ENCODE measurements around the gene GJA3. TPM values are rescaled to one million over a fixed set of nuclear protein-coding genes. Genes with fewer than 3 reads are reported as not detected.

The GJA3 gene
- total RNA-seq = under 1 TPM; 0.03 to 0.15 (median 0.07) TPM
- polyA plus RNA-seq = under 1 TPM; 0.08 to 0.40 TPM

GRCh38 chr13:20160306-20161274 lies at the start of gene GJA3:
TSS of gene GJA3 (minus strand) at chr13:20161052. CDS start at chr13:20143288, 17,764 bp downstream.
- Histone ChIP-seq H3K27me3 (peaks cover 11 to 56% (median 28%) of the 10 kb centered on the region in 4 donors), H3K36me3 (no peaks in the 10 kb centered on the region), H3K27ac (no peak within 1 kb of the TSS), H3K4me3 (peak within 1 kb of the TSS in 3 of 4 donors; percentile 6 to 47 (median 20)), H3K4me1 (peaks cover 4 to 6% (median 6%) of the 10 kb centered on the region in 3 donors), H3K9me3 (no peaks in the 10 kb centered on the region)
- no peak for TF ChIP-seq CTCF (IDR thresholded peaks at IDR 0.05)
- ATAC-seq = peak; percentile 39 to 55 (median 48)
- peak in 1 of 6 donors; percentile 70 for DNase-seq
- WGBS, 2 donors = 2% methylated on average over 70 to 93 of the region's 93 CpGs
- intact Hi-C loops (cut with DNase I) = no loop called here
- no peak for FAIRE-seq

- H3K27me3 ChIP-seq = peaks cover 0 to 4% (median 0%) of the 10 kb centered on the region in 4 donors
- H3K4me3 ChIP-seq = no peak overlapping the region
- ATAC-seq (no peak), FAIRE-seq (no peak), DNase-seq (no peak)
- no peaks in the 10 kb centered on the region for H3K36me3 ChIP-seq
- H3K4me1 ChIP-seq = no peaks in the 10 kb centered on the region
- no peak for TF ChIP-seq CTCF (IDR thresholded peaks at IDR 0.05)
- no peaks in the 10 kb centered on the region for H3K9me3 ChIP-seq
- intact Hi-C loops (cut with DNase I) = no loop called here
- WGBS, 2 donors = 84 to 92% methylated on average over 1 of the region's 1 CpG
- H3K27ac ChIP-seq = no peak overlapping the region
Observed at GRCh38 chr13:20209948-20210347, 49.1 kb upstream of the GJA3 start.

- Histone ChIP-seq H3K27ac (no peak overlapping the region), H3K9me3 (no peaks in the 10 kb centered on the region), H3K4me3 (no peak overlapping the region), H3K36me3 (no peaks in the 10 kb centered on the region), H3K27me3 (peaks cover 0 to 4% (median 0%) of the 10 kb centered on the region in 4 donors), H3K4me1 (no peaks in the 10 kb centered on the region)
- 54 to 63% methylated on average over 16 of the region's 16 CpGs for WGBS, 2 donors
- FAIRE-seq (no peak), ATAC-seq (no peak), DNase-seq (no peak)
- TF ChIP-seq CTCF (IDR thresholded peaks at IDR 0.05) = no peak
- intact Hi-C loops (cut with DNase I) = no loop called here
Observed at GRCh38 chr13:20206698-20207235, 45.9 kb upstream of the GJA3 start.

GRCh38 chr13:20206065-20206697 lies 45.3 kb upstream of the GJA3 start:
- Histone ChIP-seq H3K9me3 (no peaks in the 10 kb centered on the region), H3K36me3 (no peaks in the 10 kb centered on the region), H3K4me3 (no peak overlapping the region), H3K4me1 (no peaks in the 10 kb centered on the region), H3K27me3 (peaks cover 0 to 4% (median 0%) of the 10 kb centered on the region in 4 donors), H3K27ac (no peak overlapping the region)
- TF ChIP-seq CTCF (IDR thresholded peaks at IDR 0.05) = no peak
- 60 to 67% methylated on average over 11 of the region's 11 CpGs for WGBS, 2 donors
- FAIRE-seq (no peak), ATAC-seq (no peak), DNase-seq (no peak)
- intact Hi-C loops (cut with DNase I) = no loop called here

All from pancreas (tissue), 10 donors.